GM21576 (cell line): ENCODE measurements around the gene C3.
A peak's percentile ranks its signal among the peaks of the same experiment; 100 is the strongest.

Source experiments
- ATAC-seq: cut with Tn5 transposase; IDR thresholded peaks from one replicate; pipeline ENCODE4 v1.9.1; 2021; ENCODE audit warnings: mild to moderate bottlenecking, moderate library complexity; ENCODE audit not compliant: unreplicated experiment

C3 gene

GRCh38 chr19:6731822-6732221 lies 11.4 kb upstream of the C3 start:
- ATAC-seq = no peak

- ATAC-seq = no peak
These were observed 10.7 kb upstream of the C3 start for GRCh38 chr19:6730941-6731670.

DNA sequence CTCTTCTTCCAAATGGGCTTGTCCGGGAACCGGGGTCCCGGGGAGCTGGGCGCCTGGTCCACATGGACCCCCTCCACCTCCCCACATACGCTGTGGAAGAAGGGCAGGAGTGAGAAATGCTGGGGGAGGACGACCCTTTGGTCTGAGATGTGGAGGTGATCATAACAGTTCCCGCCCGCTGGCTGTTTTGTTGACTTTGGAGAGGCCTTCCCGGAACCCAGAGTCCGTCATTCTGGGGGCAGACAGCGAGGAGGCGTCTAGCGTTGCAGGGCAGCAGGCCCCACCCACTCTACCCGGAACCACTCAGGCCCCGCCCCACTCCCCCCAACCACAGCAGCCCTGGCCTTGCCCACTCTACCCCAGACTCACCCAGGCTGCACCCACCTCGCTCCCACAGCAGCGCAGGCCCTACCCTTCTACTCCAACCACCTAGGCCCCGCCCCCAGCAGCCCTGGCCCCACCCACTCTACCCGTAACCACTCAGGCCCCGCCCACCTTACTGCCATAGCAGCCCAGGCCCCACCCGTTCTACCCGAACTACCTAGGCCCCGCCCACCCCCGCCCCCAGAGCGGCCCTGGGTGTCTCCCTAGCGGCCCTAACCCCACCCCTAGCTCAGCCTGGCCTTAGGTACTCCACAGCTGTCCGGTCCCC lies 9.8 kb upstream of the C3 start:
- no peak for ATAC-seq

- ATAC-seq = no peak
These were observed 9.2 kb upstream of the C3 start for GRCh38 chr19:6729573-6730152.

GRCh38 chr19:6728346-6728745 lies 7.9 kb upstream of the C3 start:
- no peak for ATAC-seq

DNA sequence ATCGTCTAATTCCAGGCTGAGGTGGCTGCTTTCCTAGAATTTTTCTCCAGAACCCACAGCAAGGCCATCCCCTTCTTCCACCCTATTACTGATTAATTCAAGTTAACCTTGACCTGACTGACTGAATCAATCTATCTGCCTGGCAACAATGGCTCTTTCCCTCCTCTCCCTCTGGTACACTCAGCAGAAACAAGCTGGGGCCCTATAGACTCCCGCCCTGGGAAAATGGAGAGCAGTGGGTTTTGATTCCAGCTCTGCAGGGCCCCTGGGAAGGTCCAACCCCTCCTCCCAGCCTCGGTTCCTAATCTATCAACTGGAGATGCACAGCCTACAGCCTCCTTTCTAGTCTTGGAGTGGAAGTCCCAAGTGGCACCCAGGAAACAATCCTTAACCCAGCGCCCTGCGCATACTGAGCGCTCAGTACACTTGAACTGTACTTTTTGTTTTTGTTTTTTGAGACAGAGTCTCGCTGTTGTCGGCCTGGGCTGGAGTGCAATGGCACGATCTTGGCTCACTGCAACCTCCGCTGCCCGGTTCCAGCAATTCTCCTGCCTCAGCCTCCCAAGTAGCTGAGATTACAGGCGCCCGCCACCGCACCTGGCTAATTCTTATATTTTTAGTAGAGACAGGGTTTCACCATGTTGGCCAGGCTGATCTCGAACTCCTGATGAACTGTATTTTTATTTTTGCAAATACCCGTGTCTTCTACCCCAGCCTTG lies 5.2 kb upstream of the C3 start:
- no peak for ATAC-seq

DNA sequence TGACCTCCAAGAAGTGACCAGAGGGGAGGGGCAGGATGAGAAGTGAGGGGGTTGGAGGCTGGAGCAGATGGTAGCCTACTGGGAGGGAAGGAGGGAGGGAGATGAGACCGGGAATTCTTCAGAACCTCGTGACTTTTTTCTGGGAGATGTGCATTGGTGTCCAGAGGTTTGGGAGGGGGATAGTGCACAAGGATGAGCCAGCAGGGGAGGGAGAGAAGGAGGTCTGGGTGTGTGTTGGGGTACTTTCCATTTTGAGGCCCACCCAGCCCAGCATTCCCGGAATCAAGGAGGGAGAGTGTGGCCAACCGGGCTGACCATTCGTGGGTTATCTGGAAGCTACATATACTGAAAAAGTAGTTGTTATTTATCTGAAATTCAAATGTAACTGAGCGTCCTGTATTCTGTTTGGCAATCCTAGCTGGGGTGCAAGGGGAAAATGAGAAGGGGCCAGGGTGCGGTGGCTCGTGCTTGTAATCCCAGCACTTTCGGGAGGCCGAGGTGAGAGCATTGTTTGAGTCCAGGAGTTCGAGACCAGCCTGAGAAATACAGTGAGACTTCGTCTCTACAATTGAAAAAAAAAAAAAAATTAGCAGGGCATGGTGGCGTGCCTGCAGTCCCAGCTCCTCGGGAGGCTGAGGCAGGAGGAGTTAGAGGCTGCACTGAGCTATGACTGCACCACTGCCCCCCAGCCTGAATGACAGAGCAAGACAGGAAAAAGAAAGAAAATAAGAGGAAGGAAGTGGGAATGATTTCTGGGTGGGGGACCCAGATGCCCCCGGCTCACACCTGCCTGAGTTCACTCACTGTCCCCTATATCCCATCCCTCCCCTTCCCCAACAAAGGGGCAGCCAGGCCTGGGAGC lies 4.4 kb upstream of the C3 start:
- ATAC-seq = no peak

DNA sequence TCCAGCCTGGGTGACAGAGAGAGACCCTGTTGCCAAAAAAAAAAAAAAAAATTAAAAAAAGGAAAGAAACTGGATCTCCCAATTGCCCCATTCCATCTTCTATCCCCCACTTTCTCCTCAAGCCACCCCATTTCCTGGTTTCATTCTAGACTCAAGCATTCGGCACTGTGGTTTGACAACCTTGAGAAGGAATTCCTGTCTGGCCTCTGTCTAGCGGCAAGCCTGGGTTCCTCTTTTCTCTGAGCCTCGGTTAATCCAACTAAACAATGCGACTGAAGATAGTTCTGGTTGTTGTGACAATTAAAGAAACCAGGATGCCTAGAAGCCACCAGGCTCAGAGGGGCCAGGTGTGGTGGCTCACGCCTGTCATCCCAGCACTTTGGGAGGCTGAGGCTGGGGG lies 3.3 kb upstream of the C3 start:
- ATAC-seq = no peak

GRCh38 chr19:6723108-6723618 lies 2.7 kb upstream of the C3 start:
- no peak for ATAC-seq

DNA sequence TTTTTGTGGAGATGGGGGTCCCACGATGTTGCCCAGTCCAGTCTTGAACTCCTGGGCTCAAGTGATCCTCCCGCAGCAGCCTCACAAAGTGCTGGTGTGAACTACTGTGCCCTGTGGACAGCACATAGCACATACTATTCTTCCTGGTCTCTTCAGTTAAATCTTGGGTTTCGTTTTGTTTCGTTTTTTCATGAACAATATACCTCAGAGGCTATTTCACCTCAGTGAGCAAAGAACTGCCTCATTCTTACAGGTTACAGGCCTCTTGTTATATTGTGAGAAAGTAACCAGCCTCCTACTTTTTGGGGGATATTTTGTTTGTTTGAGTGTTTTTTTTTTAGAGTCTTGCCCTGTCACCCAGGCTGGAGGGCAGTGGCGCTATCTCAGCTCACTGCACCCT lies 1.3 kb upstream of the C3 start:
- peak; percentile 64 for ATAC-seq

DNA sequence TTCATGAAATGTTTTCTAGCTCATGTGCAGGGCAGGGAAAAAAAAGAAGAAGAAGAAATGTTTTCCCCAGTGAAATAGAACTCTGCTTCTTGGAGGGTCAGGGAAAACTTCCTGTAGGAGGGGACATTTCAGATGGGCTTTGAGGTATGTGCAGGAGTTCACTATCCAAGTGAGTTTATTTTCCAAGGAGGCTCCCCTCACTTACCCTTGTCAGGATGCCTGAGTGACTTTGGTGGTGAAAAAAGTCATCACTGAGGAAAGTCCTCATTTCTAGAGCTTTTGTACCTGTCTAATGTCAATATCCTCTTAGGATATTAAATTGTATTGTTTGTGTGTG lies 656 bp upstream of the C3 start:
- ATAC-seq = no peak

GRCh38 chr19:6719992-6720368 lies 470 bp downstream of the C3 start:
- ATAC-seq = no peak

DNA sequence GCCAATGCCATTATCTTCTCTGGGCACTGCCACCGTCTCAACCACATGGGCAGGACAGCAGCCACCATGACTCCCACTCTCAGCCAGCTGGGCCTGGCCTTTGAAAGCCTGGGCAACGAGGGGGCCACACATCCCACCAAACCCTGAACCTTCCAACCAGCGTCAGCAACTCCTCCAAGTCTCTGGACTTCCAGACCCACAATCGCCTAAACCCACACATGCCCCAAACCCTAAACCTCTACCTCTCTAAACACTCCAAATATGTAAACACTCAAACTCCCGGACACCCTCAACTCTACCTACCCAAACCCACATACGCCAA lies 949 bp downstream of the C3 start:
- ATAC-seq = no peak

DNA sequence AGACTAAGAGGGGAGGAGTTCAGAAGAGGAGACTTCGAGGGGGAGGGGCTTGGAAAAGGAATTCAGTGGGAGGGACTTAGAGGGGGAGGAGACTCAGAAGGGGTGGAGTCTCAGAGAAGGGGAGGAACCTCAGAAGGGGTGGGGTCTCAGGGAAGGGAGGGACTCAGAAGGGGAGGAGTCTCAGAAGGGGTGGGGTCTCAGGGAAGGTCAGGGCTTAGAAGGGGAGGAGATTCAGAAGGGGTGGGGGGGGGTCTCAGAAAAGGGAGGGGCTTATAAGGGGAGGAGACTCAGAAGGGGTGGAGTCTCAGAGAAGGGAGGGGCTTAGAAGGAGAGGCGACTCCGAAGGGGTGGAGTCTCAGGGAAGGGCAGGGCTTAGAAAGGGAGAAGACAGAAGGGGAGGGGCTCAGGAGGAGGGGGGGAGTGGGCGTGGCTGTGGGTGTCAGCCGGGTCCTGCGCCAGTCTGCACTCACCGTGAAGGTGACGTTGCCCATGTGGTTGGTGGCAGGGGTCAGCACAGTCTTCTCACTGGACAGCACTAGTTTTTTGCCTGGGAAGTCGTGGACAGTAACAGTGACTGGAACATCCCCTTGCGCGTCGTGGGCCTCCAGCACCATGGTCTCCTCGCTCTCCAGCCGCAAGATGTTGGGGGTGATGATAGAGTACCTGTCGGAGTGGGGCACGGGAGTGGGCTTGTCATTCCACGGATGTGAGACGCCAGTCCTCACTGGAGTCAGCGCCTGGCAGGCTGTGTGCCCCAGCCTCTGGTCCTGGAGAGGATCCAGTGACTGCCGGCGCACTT lies 1.5 kb downstream of the C3 start:
- ATAC-seq = no peak

GRCh38 chr19:6718111-6718740 lies 2.2 kb downstream of the C3 start:
- no peak for ATAC-seq

DNA sequence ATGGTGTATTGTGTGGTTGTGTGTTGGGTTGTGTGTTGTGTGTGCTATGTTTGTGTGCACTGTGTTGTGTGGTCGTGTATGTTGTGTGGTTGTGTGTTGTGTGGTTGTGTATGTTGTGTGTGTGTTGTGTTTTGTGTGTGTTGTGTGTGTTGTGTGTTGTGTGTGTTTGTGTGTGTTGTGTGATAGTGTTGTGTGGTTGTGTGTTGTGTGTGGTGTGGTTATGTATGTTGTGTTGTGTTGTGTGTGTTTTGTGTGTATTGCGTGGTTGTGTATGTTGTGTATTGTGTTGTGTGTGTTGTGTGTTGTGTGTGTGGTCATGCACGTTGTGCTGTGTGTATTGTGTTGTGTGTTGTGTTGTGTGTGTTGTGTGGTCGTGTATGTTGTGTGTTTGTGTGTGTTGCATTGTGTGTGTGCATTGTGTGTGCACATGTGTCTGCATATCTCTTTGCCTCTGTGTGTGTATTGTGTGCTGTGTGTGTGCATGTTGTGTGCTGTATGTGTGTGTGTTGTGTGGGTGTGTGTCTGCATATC lies 2.9 kb downstream of the C3 start:
- ATAC-seq = no peak

GRCh38 chr19:6717036-6717435 lies 3.4 kb downstream of the C3 start:
- ATAC-seq = no peak

GRCh38 chr19:6716610-6716970 lies 3.9 kb downstream of the C3 start:
- no peak for ATAC-seq

DNA sequence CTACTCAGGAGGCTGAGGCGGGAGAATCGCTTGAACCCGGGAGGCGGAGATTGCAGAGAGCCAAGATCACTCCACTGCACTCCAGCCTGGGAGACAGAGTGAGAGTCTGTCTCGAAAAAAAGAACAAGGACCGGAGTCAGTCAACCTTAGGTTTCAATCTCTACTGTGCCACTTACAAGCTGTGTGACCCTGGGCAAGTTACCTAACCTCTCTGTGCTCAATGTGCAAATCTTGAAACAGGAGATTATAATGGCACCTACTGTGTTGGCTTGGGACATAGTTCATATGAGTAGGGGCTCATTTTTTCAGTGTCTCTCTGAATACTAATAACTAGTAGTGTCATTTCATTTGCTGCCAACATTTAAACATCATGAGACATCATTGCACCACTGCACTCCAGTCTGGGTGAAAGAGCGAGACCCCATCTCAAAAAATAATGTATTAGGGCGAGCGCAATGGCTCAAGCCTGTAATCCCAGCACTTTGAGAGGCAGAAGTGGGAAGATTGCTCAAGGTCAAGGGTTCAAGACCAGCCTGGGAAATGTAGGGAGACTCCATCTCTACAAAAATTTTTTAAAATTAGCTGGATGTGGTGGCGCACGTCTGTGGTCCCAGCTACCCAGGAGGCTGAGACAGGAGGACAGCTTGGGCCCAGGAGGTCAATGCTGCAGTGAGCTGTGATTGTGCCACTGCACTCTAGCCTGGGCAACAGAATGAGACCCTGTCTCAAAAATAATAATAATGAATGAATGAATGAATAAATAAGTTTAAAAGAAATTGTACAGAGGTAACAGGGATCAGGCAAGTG lies 5.5 kb downstream of the C3 start:
- no peak for ATAC-seq
